ENCODE results near the gene NPHS1. TPM values are rescaled to one million over a fixed set of nuclear protein-coding genes. Genes with fewer than 3 reads are reported as not detected.
A peak's percentile ranks its signal among the peaks of the same experiment; 100 is the strongest.

NPHS1 gene
- total RNA-seq, 3 donors from 2014 or later (not counting 1 experiment from before 2014, with no cell fraction given) = 0.93 TPM; not detected in 2

GRCh38 chr19:35889370-35890112 lies 37.2 kb upstream of the NPHS1 start:
- TF ChIP-seq, protein P1, sequence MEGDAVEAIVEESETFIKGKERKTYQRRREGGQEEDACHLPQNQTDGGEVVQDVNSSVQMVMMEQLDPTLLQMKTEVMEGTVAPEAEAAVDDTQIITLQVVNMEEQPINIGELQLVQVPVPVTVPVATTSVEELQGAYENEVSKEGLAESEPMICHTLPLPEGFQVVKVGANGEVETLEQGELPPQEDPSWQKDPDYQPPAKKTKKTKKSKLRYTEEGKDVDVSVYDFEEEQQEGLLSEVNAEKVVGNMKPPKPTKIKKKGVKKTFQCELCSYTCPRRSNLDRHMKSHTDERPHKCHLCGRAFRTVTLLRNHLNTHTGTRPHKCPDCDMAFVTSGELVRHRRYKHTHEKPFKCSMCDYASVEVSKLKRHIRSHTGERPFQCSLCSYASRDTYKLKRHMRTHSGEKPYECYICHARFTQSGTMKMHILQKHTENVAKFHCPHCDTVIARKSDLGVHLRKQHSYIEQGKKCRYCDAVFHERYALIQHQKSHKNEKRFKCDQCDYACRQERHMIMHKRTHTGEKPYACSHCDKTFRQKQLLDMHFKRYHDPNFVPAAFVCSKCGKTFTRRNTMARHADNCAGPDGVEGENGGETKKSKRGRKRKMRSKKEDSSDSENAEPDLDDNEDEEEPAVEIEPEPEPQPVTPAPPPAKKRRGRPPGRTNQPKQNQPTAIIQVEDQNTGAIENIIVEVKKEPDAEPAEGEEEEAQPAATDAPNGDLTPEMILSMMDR (IDR thresholded peaks at IDR 0.05) = no peak
- Histone ChIP-seq H3K4me3 (ENCODE audit: low read length) (no peak overlapping the region), H3K36me3 (ENCODE audit: control insufficient read depth, insufficient read depth, low read length) (peaks cover 64% of the 10 kb centered on the region), H3K27me3 (ENCODE audit: control insufficient read depth, insufficient read depth, low read length) (no peaks in the 10 kb centered on the region), H3K4me1 (ENCODE audit: control insufficient read depth, insufficient read depth, low read length) (no peaks in the 10 kb centered on the region), H3K9me3 (ENCODE audit: control insufficient read depth, insufficient read depth, low read length) (no peaks in the 10 kb centered on the region), H3K27ac (ENCODE audit: low read length) (no peak overlapping the region)
- intact Hi-C loops (cut with micrococcal nuclease) = no loop called here
- no peaks in the 10 kb centered on the region for H3K27me3 Mint-ChIP-seq (ENCODE audit: low read depth in 2 of 2)
- ATAC-seq = peak in 2 of 3 donors; percentile 24 to 27
- H3K4me3 Mint-ChIP-seq = peak overlapping the region; percentile 45
- H3K4me1 Mint-ChIP-seq = peaks cover 4 to 11% of the 10 kb centered on the region in 2 donors
- no peaks in the 10 kb centered on the region for H3K9me3 Mint-ChIP-seq
- H3K36me3 Mint-ChIP-seq = peaks cover 18% of the 10 kb centered on the region
- peak overlapping the region; percentile 42 to 83 for H3K27ac Mint-ChIP-seq
- 97% methylated on average over 18 of the region's 18 CpGs for WGBS (ENCODE audit: insufficient coverage)
- DNase-seq = no peak

GRCh38 chr19:35888398-35888797 lies 36.1 kb upstream of the NPHS1 start:
- H3K4me3 ChIP-seq (ENCODE audit: low read length) = no peak overlapping the region
- 97% methylated on average over 9 of the region's 9 CpGs for whole genome bisulfite sequencing (ENCODE audit: insufficient coverage)
- Mint-ChIP-seq H3K4me1 (peaks cover 4 to 11% of the 10 kb centered on the region in 2 donors), H3K27ac (peak overlapping the region; percentile 6 to 67), H3K9me3 (no peaks in the 10 kb centered on the region), H3K4me3 (peak overlapping the region; percentile 17), H3K36me3 (peaks cover 18% of the 10 kb centered on the region), H3K27me3 (ENCODE audit: low read depth in 2 of 2) (no peaks in the 10 kb centered on the region)
- no peak overlapping the region for H3K27ac ChIP-seq (ENCODE audit: low read length)
- ATAC-seq (no peak), DNase-seq (no peak)
- no peaks in the 10 kb centered on the region for H3K9me3 ChIP-seq (ENCODE audit: control insufficient read depth, insufficient read depth, low read length)
- H3K27me3 ChIP-seq (ENCODE audit: control insufficient read depth, insufficient read depth, low read length) = no peaks in the 10 kb centered on the region
- H3K36me3 ChIP-seq (ENCODE audit: control insufficient read depth, insufficient read depth, low read length) = peaks cover 55% of the 10 kb centered on the region
- intact Hi-C loops (cut with micrococcal nuclease) = no loop called here
- H3K4me1 ChIP-seq (ENCODE audit: control insufficient read depth, insufficient read depth, low read length) = no peaks in the 10 kb centered on the region
- TF ChIP-seq, protein P1 (IDR thresholded peaks at IDR 0.05) = no peak

- no peak overlapping the region for H3K4me3 Mint-ChIP-seq
- H3K27me3 Mint-ChIP-seq (ENCODE audit: low read depth in 2 of 2) = no peaks in the 10 kb centered on the region
- Histone ChIP-seq H3K4me3 (ENCODE audit: low read length) (no peak overlapping the region), H3K36me3 (ENCODE audit: control insufficient read depth, insufficient read depth, low read length) (peaks cover 44% of the 10 kb centered on the region), H3K9me3 (ENCODE audit: control insufficient read depth, insufficient read depth, low read length) (no peaks in the 10 kb centered on the region), H3K4me1 (ENCODE audit: control insufficient read depth, insufficient read depth, low read length) (no peaks in the 10 kb centered on the region), H3K27ac (ENCODE audit: low read length) (no peak overlapping the region), H3K27me3 (ENCODE audit: control insufficient read depth, insufficient read depth, low read length) (no peaks in the 10 kb centered on the region)
- no peak for ATAC-seq
- intact Hi-C loops (cut with micrococcal nuclease) = no loop called here
- no peak for DNase-seq
- H3K27ac Mint-ChIP-seq = peak overlapping the region in 1 of 2 donors; percentile 67
- H3K9me3 Mint-ChIP-seq = no peaks in the 10 kb centered on the region
- TF ChIP-seq, protein P1 (IDR thresholded peaks at IDR 0.05) = no peak
- H3K4me1 Mint-ChIP-seq = peaks cover 3 to 15% of the 10 kb centered on the region in 2 donors
- WGBS (ENCODE audit: insufficient coverage) = 88% methylated on average over 5 of the region's 5 CpGs
- peaks cover 11% of the 10 kb centered on the region for H3K36me3 Mint-ChIP-seq
Observed at GRCh38 chr19:35887197-35887596, 34.9 kb upstream of the NPHS1 start.
